ENCODE measurements around the gene PM20D1.

The PM20D1 gene

DNA sequence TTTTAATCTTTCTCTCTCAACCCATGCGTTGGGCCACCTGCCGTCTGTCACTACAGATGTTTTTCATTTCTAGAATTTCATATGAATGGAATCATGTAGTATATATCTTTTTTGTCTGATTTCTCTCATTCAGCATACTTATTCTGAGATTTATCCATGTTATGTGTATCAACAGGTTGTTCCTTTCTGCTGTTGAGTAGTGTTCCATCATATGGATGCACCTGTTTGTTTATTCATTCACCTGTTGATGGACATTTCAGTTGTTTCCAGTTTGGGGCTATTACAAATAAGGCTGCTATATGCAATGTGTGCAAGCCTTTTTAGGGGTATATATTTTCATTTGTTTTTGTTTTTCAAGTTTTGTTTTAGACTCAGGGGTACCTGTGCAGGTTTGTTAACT is 27.5 kb downstream of the PM20D1 start:
- TF ChIP-seq, protein P1, sequence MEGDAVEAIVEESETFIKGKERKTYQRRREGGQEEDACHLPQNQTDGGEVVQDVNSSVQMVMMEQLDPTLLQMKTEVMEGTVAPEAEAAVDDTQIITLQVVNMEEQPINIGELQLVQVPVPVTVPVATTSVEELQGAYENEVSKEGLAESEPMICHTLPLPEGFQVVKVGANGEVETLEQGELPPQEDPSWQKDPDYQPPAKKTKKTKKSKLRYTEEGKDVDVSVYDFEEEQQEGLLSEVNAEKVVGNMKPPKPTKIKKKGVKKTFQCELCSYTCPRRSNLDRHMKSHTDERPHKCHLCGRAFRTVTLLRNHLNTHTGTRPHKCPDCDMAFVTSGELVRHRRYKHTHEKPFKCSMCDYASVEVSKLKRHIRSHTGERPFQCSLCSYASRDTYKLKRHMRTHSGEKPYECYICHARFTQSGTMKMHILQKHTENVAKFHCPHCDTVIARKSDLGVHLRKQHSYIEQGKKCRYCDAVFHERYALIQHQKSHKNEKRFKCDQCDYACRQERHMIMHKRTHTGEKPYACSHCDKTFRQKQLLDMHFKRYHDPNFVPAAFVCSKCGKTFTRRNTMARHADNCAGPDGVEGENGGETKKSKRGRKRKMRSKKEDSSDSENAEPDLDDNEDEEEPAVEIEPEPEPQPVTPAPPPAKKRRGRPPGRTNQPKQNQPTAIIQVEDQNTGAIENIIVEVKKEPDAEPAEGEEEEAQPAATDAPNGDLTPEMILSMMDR (IDR thresholded peaks at IDR 0.05; ENCODE audit: low read depth, low read length, missing control alignments) = no peak
- H3K4me3 ChIP-seq (replicated peaks; ENCODE audit: low read depth, low read length) = no peak overlapping the region
- no peak for DNase-seq (ENCODE audit: extremely low read depth, low read depth)

- H3K4me3 ChIP-seq (replicated peaks; ENCODE audit: low read depth, low read length) = no peak overlapping the region
- no peak for DNase-seq (ENCODE audit: extremely low read depth, low read depth)
- TF ChIP-seq, protein P1 (IDR thresholded peaks at IDR 0.05; ENCODE audit: low read depth, low read length, missing control alignments) = no peak
Measured at GRCh38 chr1:205817988-205818387, 31.9 kb downstream of the PM20D1 start.

- no peak overlapping the region for H3K4me3 ChIP-seq (replicated peaks; ENCODE audit: low read depth, low read length)
Measured at GRCh38 chr1:205817364-205817763, 32.6 kb downstream of the PM20D1 start.

GRCh38 chr1:205813755-205814058 is 36.2 kb downstream of the PM20D1 start:
- DNase-seq (ENCODE audit: extremely low read depth, low read depth) = no peak
- TF ChIP-seq, protein P1 (IDR thresholded peaks at IDR 0.05; ENCODE audit: low read depth, low read length, missing control alignments) = no peak
- H3K4me3 ChIP-seq (replicated peaks; ENCODE audit: low read depth, low read length) = peak overlapping the region; percentile 73

More at GRCh38 chr1:205817364-205817763, 32.6 kb downstream of the PM20D1 start:
- TF ChIP-seq, protein P1 (IDR thresholded peaks at IDR 0.05; ENCODE audit: low read depth, low read length, missing control alignments) = no peak
- no peak for DNase-seq (ENCODE audit: extremely low read depth, low read depth)

DNA sequence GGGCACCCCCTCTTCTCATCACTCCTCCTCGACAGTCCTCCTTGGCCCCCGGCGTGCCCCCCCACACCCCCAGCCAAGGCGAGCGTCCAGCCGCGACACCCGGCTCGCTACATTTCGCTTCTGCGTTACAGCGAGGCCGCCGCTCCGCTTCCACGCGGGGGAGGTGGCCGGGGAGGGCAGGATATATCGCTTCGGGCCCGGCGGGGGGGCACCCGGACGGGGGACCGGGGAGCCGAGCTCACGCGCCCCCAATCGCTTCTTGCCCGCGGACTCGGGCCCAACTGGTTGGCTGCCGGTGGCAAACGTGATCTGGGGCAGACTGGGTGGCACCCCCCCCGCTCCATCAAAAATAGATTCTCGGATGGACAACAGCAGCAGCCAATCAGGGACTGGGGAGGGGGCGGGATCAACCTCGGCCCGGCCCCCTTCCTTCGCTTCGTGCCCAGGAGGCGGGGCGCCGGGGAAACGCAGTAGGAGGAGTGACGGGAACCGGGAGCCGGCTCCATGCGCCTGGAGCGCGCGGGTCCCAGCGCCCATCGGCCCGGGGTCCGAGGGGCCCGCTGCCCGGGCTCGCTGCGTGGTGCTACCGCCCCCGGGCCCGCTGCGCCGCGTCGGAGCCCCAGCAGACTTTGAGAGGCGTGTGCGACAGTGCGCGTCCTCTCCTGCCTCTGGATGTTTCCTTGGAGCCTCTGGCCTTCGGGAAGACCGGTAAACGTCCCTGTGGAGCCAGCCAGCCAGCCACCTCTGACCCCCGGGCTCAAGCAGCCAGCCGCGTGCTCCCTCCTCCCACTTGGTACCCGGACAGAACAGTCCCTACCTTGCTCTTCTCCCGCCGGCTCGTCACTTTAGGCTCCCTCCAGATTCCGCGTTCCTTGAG is 36.8 kb downstream of the PM20D1 start, which contains the start of gene SLC41A1:
SLC41A1 (minus strand) TSS at position 321 of the 877 bp plus-strand sequence. CDS start 2,757 bp downstream, outside the sequence.
- TF ChIP-seq, protein P1 (IDR thresholded peaks at IDR 0.05; ENCODE audit: low read depth, low read length, missing control alignments) = no peak
- peak; percentile 65 for DNase-seq (ENCODE audit: extremely low read depth, low read depth)
- H3K4me3 ChIP-seq (replicated peaks; ENCODE audit: low read depth, low read length) = peak within 1 kb of the TSS; percentile 73

DNA sequence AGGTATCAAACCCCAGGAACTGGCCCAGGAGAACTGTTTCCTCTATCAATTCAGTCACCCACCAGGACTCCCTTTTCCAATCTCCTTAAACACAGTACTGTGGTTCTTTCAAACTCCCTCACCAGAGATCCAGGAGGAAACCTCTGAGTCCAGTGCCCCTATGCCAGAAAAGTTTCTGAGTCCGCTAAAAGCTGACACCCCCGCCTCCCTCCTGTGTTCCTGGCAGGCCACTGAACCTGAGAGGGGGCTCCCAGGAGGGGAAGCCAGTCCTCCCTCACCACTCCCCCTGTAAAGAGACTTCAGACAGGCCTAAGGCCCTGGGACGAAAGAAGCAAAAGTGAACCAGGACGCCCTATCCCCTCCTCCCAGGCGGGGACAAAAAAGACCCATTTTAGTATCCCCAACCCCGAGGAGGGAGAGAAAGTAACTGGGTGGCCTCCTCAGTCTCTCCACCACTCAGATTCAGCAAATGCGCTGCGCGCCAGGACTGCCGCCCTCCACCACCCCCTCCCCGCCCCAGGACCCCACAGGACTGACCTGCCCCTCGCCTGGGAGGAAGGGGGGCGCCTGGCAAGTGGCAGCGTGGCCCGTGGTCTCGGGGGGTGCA is 37.6 kb downstream of the PM20D1 start:
- no peak for DNase-seq (ENCODE audit: extremely low read depth, low read depth)
- TF ChIP-seq, protein P1 (IDR thresholded peaks at IDR 0.05; ENCODE audit: low read depth, low read length, missing control alignments) = no peak
- H3K4me3 ChIP-seq (replicated peaks; ENCODE audit: low read depth, low read length) = peak overlapping the region; percentile 73

Data from HFF-Myc (cell line).